Smooth muscle cell of the brain vasculature (primary cell): Measurements from ENCODE around the gene PROK2.

Experiments
- DNase-seq: peaks from one replicate; pipeline ENCODE4 v3.0.0-alpha.2; 2012; ENCODE audit warnings: low read depth, low spot score

PROK2 gene

DNA sequence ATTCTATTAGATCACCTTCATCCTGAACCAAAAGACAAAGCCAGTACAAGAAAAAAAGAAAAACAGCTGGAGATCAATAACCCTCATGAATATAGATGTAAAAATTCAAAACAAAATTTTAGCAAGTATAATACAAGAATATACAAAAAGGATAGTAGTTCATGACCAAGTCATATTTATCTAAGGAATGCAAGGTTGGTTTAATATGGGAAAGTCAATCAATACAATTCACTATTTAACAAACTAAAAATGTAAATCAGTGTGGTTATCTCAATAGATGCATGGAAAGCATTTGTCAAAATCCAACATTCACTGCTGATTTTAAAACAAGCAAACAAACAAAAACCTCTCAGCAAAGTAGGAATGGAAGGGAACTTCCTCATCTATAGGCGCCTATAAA, 42.3 kb downstream of the PROK2 start:
- no peak for DNase-seq

- no peak for DNase-seq
Measured at GRCh38 chr3:71734881-71735280, 50.1 kb downstream of the PROK2 start.

- DNase-seq, result no peak
Measured at GRCh38 chr3:71733319-71733718, 51.6 kb downstream of the PROK2 start.

GRCh38 chr3:71732637-71733036, 52.3 kb downstream of the PROK2 start:
- no peak for DNase-seq

DNA sequence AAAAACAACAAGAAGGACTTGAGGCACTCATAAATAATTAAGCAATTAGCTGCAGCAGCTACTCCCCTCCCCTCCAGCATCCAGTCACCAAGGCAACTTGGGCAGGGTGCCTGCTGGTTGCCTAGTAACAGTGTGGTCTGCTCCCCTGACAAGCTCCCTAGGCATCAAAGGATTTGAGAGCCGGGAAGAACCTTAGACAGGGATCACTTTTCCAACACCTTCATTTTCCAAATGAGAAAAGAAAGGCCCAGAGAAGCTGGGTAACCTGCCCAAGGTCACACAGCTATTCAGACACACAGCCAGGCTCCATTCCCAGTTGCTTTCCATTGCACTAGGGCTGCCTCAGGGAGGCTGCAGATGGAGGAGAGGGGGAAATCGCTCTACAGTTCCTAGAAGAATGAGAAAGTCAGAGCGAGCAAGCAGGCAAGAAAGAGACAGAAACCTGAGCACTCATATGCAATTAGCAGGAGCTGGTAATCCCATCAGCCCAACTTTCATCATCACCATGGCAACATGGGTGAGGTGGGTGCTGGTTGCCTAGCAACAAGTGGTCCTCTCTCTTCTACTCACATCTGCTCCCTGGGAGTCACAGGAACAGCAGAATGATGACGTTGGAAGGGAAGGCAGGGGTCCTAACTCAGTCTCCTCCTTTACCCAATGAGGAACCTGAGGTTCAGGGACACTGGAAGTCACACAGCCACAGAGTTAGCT, 56.2 kb downstream of the PROK2 start:
- no peak for DNase-seq

GRCh38 chr3:71726146-71726545, 58.8 kb downstream of the PROK2 start:
- no peak for DNase-seq

- no peak for DNase-seq
Measured at GRCh38 chr3:71725271-71725991, 59.5 kb downstream of the PROK2 start, which contains the start of gene EIF4E3. Gene EIF4E3 (minus strand): TSS chr3:71725402. CDS start chr3:71725367, 35 bp downstream.

GRCh38 chr3:71724584-71725270, 60.2 kb downstream of the PROK2 start:
- no peak for DNase-seq

DNA sequence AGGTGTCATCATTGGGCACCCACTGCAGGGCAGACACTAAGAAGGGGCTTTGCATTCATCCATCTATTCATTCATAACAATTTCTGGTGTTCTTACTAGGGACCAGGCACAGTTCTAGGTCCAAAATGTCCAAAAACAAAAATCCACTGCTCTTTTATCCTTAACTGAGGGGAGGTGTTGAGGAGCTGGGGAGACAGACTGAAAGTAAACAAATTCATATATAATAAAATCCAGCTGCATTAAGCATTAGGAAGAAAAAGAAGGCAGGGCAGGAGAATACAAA, 60.8 kb downstream of the PROK2 start:
- no peak for DNase-seq

GRCh38 chr3:71723452-71724170, 61.3 kb downstream of the PROK2 start:
- no peak for DNase-seq

GRCh38 chr3:71722693-71723092, 62.3 kb downstream of the PROK2 start:
- DNase-seq, result no peak
